ENCODE results near the gene CIC. TPM values are rescaled to one million over a fixed set of nuclear protein-coding genes. Genes with fewer than 3 reads are reported as not detected.

CIC gene
- 10 to 100 TPM; 49.5 to 51.7 TPM for total RNA-seq

DNA sequence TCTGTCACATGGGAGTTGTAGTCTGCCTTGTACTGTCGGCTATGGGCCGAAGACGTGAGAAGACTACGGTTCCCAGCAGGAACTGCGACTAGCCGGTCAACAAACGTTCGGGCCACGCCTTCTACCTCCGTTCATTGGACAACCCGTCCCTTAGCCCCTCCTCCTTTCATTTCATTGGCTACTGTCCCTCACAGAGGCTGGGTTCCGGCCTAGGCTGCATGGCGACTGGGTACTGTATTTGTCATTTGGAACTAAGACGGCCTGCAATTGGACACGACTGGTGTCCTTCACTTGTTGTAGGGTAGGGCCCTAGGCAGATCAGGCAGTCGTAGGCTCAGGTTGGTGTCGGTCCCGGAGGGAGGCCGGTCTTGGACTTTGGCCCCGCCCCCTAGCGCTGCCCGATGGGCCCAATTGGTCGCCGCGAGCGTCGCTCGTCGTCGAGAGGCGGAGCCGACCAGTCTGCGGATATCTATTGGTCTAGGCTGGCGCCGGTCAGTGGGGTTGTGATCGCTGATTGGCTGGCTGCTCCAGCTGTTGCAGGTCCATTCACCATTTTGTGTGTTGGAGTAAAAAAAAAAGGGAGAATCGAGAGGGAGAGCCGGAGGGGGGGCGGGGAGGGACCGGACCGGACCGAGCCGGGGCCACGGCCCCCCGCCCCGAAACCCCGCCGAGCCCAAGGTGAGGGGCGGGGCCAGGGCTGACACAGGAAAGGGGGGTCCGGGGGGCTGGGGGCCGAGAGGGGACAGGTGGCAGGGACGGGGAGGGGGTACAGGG lies at the start of gene CIC:
CIC (plus strand) TSS at position 549 of the 774 bp plus-strand sequence. CDS start 2,532 bp downstream, outside the sequence.
- POLR2A ChIA-PET, result interaction anchor here (0.6 kb wide), 1 partner anchor 65 kb away, joined by 3 read pairs; no protein-coding TSS in a partner anchor
- CTCF ChIA-PET, result interaction anchor here (0.5 to 3.2 kb wide), 2 partner anchors 10 to 149 kb away, joined by 4 to 31 read pairs; no protein-coding TSS in a partner anchor

DNA sequence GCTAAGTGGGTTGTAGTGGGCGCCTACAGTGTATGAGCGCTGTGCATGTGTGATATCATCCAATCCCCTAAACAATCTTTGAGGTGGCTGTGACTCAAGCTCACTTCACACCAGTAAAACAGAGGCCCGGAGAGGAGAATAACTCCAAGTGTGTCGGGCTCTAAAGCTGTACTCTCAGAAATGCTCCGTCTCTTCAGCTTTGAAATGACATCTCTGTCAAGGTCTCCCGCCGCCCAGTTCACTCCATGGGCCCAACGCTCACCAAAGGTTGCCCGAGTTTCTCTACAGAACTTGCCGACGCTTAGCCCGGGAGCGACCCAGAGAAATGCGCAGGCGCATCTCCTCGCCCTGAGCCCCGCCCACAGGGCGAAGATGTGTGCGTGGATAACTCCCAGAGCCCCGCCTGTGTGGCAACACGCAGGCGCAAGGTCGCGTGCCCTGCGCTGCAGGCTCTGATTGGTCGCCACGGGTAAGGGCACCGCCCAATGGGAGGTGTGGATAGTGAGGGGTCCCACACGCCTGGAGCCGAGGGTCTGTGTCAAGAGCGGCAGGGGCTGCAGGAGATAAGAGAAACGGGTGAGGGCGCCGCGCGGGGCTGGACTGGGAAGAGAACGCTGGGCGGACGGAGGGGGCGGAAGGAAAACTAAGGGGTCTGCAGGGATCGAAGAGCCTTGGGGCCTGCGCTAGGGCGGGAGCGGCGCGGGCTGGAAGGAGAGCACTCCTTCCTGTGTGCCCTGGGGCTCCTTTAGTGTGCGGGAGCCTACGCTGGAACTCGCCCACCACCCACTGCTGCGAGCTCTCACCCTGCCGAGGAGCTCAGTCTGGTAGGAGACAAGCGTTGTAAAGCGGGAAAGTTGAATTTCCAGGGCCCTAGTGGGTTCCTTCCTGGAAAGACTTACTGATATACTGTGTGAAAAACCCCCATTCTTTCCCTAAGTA lies 49.0 kb upstream of the CIC start, which contains the start of gene ZNF526:
ZNF526 (plus strand) TSS at position 501 of the 939 bp plus-strand sequence. CDS start 4,092 bp downstream, outside the sequence.
- ChIA-PET CTCF (interaction anchor here (0.6 to 2.6 kb wide), 6 partner anchors 10 to 112 kb away, joined by 3 to 9 read pairs (median 4); partner anchors contain the start of gene POU2F2), POLR2A (interaction anchor here (1.0 to 1.3 kb wide), 2 partner anchors 13 to 22 kb away, joined by 5 to 7 read pairs; partner anchors contain the start of gene GSK3A)

- ChIA-PET POLR2A (interaction anchor here (0.6 to 1.3 kb wide), 2 partner anchors 13 to 467 kb away, joined by 5 to 7 read pairs; no protein-coding TSS in a partner anchor), CTCF (interaction anchor here (0.6 to 2.6 kb wide), 5 partner anchors 9 to 112 kb away, joined by 3 to 9 read pairs (median 4); partner anchors contain the start of gene POU2F2)
These were observed 48.3 kb upstream of the CIC start for GRCh38 chr19:42220751-42221097.

GRCh38 chr19:42224940-42225717 lies 43.9 kb upstream of the CIC start:
- ChIA-PET POLR2A (interaction anchor here (0.6 to 1.3 kb wide), 2 partner anchors 9 to 12 kb away, joined by 3 to 4 read pairs; no protein-coding TSS in a partner anchor), CTCF (interaction anchor here (1.1 to 1.5 kb wide), 2 partner anchors 18 to 117 kb away, joined by 3 to 4 read pairs; partner anchors contain the start of gene GSK3A)

DNA sequence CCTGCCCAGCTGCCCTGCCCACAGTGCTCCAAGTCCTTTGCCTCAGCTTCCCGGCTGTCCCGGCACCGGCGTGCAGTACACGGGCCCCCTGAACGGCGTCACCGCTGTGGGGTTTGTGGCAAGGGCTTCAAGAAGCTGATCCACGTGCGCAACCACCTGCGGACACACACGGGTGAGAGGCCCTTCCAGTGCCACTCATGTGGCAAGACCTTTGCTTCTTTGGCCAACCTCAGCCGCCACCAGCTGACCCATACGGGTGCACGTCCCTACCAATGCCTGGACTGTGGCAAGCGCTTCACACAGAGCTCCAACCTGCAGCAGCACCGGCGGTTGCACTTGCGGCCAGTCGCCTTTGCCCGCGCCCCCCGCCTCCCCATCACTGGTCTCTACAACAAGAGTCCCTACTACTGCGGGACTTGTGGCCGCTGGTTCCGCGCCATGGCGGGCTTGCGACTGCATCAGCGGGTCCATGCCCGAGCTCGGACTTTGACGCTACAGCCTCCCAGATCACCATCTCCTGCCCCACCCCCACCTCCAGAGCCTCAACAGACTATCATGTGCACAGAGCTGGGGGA lies 43.2 kb upstream of the CIC start:
- CTCF ChIA-PET, result no interaction called here
- POLR2A ChIA-PET, result interaction anchor here (0.6 kb wide), 1 partner anchor 11 kb away, joined by 3 read pairs; no protein-coding TSS in a partner anchor

DNA sequence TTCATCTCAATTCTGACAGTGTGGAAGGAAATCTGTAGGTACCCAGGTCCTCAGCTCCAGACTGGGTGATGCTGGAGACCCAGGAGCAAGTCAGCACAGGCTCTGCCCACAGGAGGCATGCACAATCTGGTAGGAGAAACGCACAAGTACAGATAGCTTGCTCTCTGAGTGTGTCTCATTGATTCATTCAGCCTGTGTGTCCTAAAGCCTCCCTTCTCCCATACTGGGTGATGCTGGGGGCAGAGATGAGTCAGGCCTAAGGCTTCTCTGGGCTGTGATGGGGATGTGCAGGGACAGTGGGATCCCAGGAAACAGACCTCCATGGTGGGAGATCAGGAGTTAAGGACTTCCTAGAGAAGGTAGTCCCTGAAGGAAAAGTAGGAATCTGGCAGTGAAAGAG lies 42.2 kb upstream of the CIC start:
- CTCF ChIA-PET, result interaction anchor here (1.2 kb wide), 1 partner anchor 16 kb away, joined by 3 read pairs; the partner anchor contains the start of gene GSK3A

GRCh38 chr19:42228641-42229040 lies 40.4 kb upstream of the CIC start:
- ChIA-PET CTCF (interaction anchor here (1.0 to 1.8 kb wide), 3 partner anchors 11 to 120 kb away, joined by 4 to 5 read pairs (median 5); partner anchors contain the start of gene POU2F2), POLR2A (no interaction called here)

More for the DNA sequence above, 42.2 kb upstream of the CIC start:
- POLR2A ChIA-PET, result no interaction called here

- CTCF ChIA-PET, result interaction anchor here (0.8 to 1.8 kb wide), 3 partner anchors 9 to 97 kb away, joined by 3 to 5 read pairs (median 4); partner anchors contain the start of genes POU2F2 and ZNF526
- POLR2A ChIA-PET, result interaction anchor here (0.5 to 1.6 kb wide), 2 partner anchors 12 to 96 kb away, joined by 3 to 6 read pairs; no protein-coding TSS in a partner anchor
These were observed 39.7 kb upstream of the CIC start for GRCh38 chr19:42229301-42229854.

DNA sequence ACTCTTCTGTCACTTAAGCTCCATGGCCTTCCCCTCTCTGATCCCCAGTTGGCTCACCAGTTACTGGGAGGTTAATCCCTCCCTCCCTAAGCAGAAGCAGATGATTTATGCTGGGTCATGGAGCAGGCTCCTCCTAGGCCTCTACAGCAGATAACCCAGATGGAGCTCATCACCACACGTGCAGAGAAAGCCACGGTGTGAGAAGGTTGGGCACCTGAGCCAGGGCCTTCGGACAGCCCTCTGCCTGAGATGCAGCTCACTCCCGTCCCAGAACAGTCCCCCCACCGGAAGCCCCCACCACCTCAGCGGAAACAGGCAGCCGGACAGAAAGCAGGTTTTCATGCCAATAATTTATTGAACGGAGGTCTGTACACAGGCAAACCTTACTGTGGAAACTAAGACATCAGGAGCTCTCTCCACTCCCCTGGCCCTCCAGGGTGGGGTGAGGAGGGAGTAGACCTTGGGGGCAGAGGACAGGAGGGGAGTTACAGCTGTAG lies 39.1 kb upstream of the CIC start:
- ChIA-PET CTCF (interaction anchor here (0.6 to 1.8 kb wide), 4 partner anchors 10 to 251 kb away, joined by 3 to 5 read pairs (median 4); partner anchors contain the start of genes POU2F2 and ZNF526), POLR2A (interaction anchor here (0.5 to 1.6 kb wide), 2 partner anchors 12 to 96 kb away, joined by 3 to 6 read pairs; no protein-coding TSS in a partner anchor)

GRCh38 chr19:42230571-42230970 lies 38.5 kb upstream of the CIC start:
- ChIA-PET CTCF (interaction anchor here (0.6 to 1.8 kb wide), 3 partner anchors 12 to 252 kb away, joined by 3 to 5 read pairs (median 3); partner anchors contain the start of gene POU2F2), POLR2A (interaction anchor here (1.6 kb wide), 1 partner anchor 11 kb away, joined by 3 read pairs; no protein-coding TSS in a partner anchor)

DNA sequence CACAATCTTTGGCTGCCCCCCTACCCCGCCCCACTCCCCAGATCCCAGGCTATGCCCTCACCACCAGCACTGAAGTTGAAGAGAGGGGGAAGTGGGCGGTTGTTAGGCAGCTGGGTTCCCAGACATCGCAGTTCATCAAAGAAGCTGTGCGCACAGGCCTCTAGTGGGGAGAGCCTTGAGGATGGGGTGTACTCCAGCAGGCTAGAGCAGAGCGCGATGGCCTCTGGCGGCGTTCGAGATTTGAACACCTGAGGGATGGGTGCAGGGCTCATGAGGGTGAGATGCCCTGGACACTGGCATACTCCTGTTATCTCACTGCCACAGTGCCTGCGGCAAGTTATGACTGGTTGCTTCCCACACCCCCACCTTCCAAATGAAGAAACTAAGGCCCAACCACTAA lies 36.6 kb upstream of the CIC start:
- POLR2A ChIA-PET, result interaction anchor here (0.6 to 0.9 kb wide), 2 partner anchors 18 to 23 kb away, joined by 4 to 11 read pairs; partner anchors contain the start of gene ERF
- CTCF ChIA-PET, result no interaction called here

- ChIA-PET CTCF (no interaction called here), POLR2A (interaction anchor here (0.7 to 0.9 kb wide), 3 partner anchors 12 to 56 kb away, joined by 3 to 5 read pairs (median 4); partner anchors contain the start of gene ZNF526)
These were observed 35.9 kb upstream of the CIC start for GRCh38 chr19:42233106-42233505.

DNA sequence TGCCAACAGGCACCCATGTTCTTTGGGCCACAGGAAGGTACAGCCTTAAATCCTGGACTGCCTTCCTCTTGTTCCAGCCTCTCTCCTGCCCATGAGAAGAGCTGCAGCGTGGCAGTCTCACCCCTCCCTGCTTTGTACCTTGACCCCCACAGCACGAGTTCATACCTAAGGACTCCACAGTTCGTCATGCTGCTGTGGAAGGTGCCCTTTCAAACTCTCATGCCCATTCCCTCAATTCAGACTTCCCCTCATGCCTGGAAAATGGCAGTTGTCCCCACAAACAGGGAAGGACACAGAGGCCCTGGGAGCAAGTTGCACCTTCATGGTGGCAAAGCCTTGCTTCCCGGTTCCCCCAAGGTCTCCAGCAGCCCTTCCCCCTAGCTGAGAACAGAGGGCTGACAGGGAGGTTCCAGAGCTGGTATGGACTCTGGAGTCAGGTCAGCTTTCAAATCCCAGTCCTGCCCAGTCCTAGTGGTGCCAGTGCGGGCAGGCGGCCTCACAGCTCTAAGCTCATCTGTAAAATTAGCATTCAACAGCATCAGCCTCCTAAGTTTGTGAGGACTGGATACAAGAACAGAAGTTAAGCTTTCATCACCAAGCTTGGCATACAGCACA lies 35.3 kb upstream of the CIC start:
- POLR2A ChIA-PET, result interaction anchor here (0.5 to 1.3 kb wide), 6 partner anchors 9 to 142 kb away, joined by 3 to 5 read pairs (median 4); partner anchors contain the start of gene ZNF526
- CTCF ChIA-PET, result interaction anchor here (1.2 kb wide), 2 partner anchors 18 to 63 kb away, joined by 3 read pairs; no protein-coding TSS in a partner anchor

GRCh38 chr19:42234364-42234763 lies 34.7 kb upstream of the CIC start:
- POLR2A ChIA-PET, result interaction anchor here (0.5 to 1.3 kb wide), 3 partner anchors 10 to 143 kb away, joined by 3 to 4 read pairs (median 4); no protein-coding TSS in a partner anchor

DNA sequence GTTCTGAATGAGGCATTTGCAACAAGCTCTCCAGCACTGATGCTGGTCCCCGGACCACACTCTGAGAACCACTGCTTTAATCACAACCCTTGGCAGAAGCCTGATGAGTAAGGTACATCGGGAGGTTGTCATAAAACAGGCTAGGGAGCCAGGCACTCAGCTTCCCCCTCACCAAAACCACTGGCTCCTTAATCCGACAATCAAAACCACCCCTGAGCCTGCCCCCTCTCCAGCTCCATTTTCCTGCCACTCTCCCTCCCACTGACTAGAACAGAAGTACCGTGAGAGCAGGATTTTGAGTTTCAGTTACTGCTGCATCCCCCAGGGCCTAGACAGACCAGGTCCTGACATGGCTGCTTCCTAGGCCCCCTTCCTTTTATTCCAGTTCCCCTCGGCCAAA lies 33.9 kb upstream of the CIC start:
- ChIA-PET POLR2A (no interaction called here), CTCF (interaction anchor here (0.7 to 1.4 kb wide), 3 partner anchors 17 to 102 kb away, joined by 3 read pairs; no protein-coding TSS in a partner anchor)

More at GRCh38 chr19:42234364-42234763, 34.7 kb upstream of the CIC start:
- CTCF ChIA-PET, result interaction anchor here (1.2 kb wide), 2 partner anchors 18 to 62 kb away, joined by 3 read pairs; no protein-coding TSS in a partner anchor
